ENCODE measurements around the gene PRKCA. TPM values are rescaled to one million over a fixed set of nuclear protein-coding genes. Genes with fewer than 3 reads are reported as not detected.

PRKCA gene
- total and polyA plus RNA-seq, 2 donors (not counting 3 experiments of a cell fraction or from before 2014, with no cell fraction given): 7.5 to 34.2 TPM

DNA sequence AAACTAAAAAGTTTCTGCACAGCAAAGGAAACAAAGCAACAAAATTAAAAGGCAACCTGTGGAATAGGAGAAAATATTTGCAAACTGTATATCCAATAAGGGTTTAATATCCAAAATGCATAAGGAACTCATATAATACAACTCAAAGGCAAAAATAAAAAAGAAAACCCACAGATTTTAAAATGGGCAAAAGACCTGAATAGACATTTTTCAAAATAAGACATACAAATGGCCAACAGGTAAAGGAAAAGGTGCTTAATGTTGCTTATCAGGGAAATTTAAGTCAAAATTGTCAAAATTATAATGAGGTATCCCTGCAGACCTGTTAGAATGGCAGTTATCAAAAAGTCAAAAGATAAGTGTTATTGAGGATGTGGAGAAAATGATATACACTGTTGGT is 399.0 kb downstream of the PRKCA start:
- H3K9me1 ChIP-seq (replicated peaks; ENCODE audit: control insufficient read depth, extremely low read depth, insufficient read depth, low read length): no peaks in the 10 kb centered on the region

DNA sequence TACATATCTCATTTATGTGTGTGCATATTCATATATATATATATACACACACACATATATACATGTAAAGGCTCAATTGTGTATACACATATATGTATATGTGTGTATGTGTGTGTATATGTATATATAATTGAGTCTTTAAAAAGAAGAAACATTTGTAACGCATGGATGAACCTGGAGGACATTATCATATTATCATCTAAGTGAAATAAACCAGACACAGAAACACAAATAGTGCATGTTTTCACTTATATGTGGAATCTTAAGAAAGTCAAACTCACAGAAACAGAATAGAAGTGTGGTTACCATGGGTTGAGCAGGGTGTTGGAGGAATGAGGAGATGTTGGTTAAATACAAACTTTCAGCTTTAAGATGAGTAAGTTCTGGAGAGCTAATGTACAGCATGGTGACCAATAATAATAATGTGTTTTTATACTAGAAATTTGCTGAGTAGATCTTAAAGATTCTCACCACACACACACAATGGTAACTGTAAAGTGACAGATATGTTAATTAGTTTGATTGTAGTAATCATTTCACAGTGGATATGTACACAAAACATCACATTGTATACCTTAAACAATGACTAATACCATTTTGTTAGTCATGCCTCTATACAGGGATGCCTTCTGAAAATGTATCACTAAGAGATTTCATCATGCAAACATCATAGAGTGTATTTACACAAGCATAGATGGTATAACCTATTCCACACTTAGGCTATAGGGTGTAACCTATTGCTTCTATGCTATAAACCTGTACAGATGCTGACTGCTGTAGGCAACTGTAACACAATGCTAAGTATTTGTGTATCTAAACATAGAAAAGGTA is 399.9 kb downstream of the PRKCA start:
- Histone ChIP-seq H3K4me3 (replicated peaks in 1 of 3; ENCODE audit: insufficient read depth in 1 of 3, low read depth in 1 of 3, low read length in 3 of 3) (no peak overlapping the region), H2AFZ (ENCODE audit: low read depth, low read length) (no peak overlapping the region), H3K79me2 (ENCODE audit: control insufficient read depth, insufficient read depth, low read length) (no peaks in the 10 kb centered on the region), H3K4me2 (ENCODE audit: insufficient read depth, low read length) (no peak overlapping the region), H4K20me1 (replicated peaks; ENCODE audit: control insufficient read depth, extremely low read depth, insufficient read depth, low read length) (no peaks in the 10 kb centered on the region), H3K27ac (ENCODE audit: insufficient read depth, low read depth, low read length) (no peak overlapping the region), H3K36me3 (ENCODE audit: control insufficient read depth in 2 of 2, extremely low read depth in 1 of 2, insufficient read depth in 2 of 2, low read length in 2 of 2) (peaks cover 0 to 2% of the 10 kb centered on the region in 2 experiments), H3K9me3 (replicated peaks; ENCODE audit: control insufficient read depth, insufficient read depth, low read length) (no peaks in the 10 kb centered on the region), H3K9me1 (replicated peaks; ENCODE audit: control insufficient read depth, extremely low read depth, insufficient read depth, low read length) (no peaks in the 10 kb centered on the region), H3K4me1 (ENCODE audit: control insufficient read depth, extremely low read depth, insufficient read depth, low read length) (no peaks in the 10 kb centered on the region), H3K9ac (replicated peaks; ENCODE audit: extremely low read depth, insufficient read depth, low read length) (no peak overlapping the region), H3K27me3 (ENCODE audit: control insufficient read depth in 2 of 2, insufficient read depth in 2 of 2, low read length in 2 of 2) (no peaks in the 10 kb centered on the region)
- intact Hi-C loops (cut with micrococcal nuclease): no loop called here
- TF ChIP-seq EZH2 (IDR thresholded peaks at IDR 0.05; ENCODE audit: borderline replicate concordance, low read depth, low read length, severe bottlenecking): no peak
- peak; percentile 28 for TF ChIP-seq FOS (IDR thresholded peaks at IDR 0.05; ENCODE audit: borderline replicate concordance, insufficient read depth, low read length)
- BruUV-seq (replicated peaks): no TSS peak
- POLR2A ChIA-PET: no interaction called here
- no peak for FAIRE-seq
- dilution Hi-C loops (cut with MboI; ENCODE audit: extremely low pct_ligation_motif_present, low sequenced_read_pairs): no loop called here
- CTCF ChIA-PET: no interaction called here
- no peak for DNase-seq (ENCODE audit: low read depth, low spot score)

More for the DNA sequence above, 399.0 kb downstream of the PRKCA start:
- DNase-seq (ENCODE audit: low read depth, low spot score) (no peak), FAIRE-seq (no peak)
- Histone ChIP-seq H3K9me3 (replicated peaks; ENCODE audit: control insufficient read depth, insufficient read depth, low read length) (no peaks in the 10 kb centered on the region), H3K4me3 (replicated peaks in 1 of 3; ENCODE audit: insufficient read depth in 1 of 3, low read depth in 1 of 3, low read length in 3 of 3) (no peak overlapping the region), H3K79me2 (ENCODE audit: control insufficient read depth, insufficient read depth, low read length) (no peaks in the 10 kb centered on the region), H3K4me1 (ENCODE audit: control insufficient read depth, extremely low read depth, insufficient read depth, low read length) (no peaks in the 10 kb centered on the region), H3K27ac (ENCODE audit: insufficient read depth, low read depth, low read length) (no peak overlapping the region), H3K9ac (replicated peaks; ENCODE audit: extremely low read depth, insufficient read depth, low read length) (no peak overlapping the region), H2AFZ (ENCODE audit: low read depth, low read length) (no peak overlapping the region), H4K20me1 (replicated peaks; ENCODE audit: control insufficient read depth, extremely low read depth, insufficient read depth, low read length) (no peaks in the 10 kb centered on the region), H3K27me3 (ENCODE audit: control insufficient read depth in 2 of 2, insufficient read depth in 2 of 2, low read length in 2 of 2) (no peaks in the 10 kb centered on the region), H3K36me3 (ENCODE audit: control insufficient read depth in 2 of 2, extremely low read depth in 1 of 2, insufficient read depth in 2 of 2, low read length in 2 of 2) (peaks cover 0 to 2% of the 10 kb centered on the region in 2 experiments), H3K4me2 (ENCODE audit: insufficient read depth, low read length) (no peak overlapping the region)
- ChIA-PET POLR2A (no interaction called here), CTCF (no interaction called here)
- dilution Hi-C loops (cut with MboI; ENCODE audit: extremely low pct_ligation_motif_present, low sequenced_read_pairs): no loop called here
- BruUV-seq (replicated peaks): no TSS peak
- intact Hi-C loops (cut with micrococcal nuclease): no loop called here
- TF ChIP-seq EZH2 (IDR thresholded peaks at IDR 0.05; ENCODE audit: borderline replicate concordance, low read depth, low read length, severe bottlenecking) (no peak), MYC (IDR thresholded peaks at IDR 0.05; ENCODE audit: low read depth, low read length) (no peak), FOS (IDR thresholded peaks at IDR 0.05; ENCODE audit: borderline replicate concordance, insufficient read depth, low read length) (no peak), JUN (IDR thresholded peaks at IDR 0.05; ENCODE audit: borderline replicate concordance, insufficient read depth, insufficient read length, low read depth) (no peak)

Data from endothelial cell of umbilical vein (primary cell).